SK-N-SH (cell line): ENCODE data around the gene TFF1. TPM values are rescaled to one million over a fixed set of nuclear protein-coding genes. Genes with fewer than 3 reads are reported as not detected.

ENCODE experiments used
- CTCF ChIA-PET: fragments of 300-600, 350-600 bp; formaldehyde crosslinking; extraction: SDS; loops from one replicate; lab custom pipeline; 2021; lab: Yijun Ruan, JAX
- POLR2A ChIA-PET: fragments of 350-600 bp; sonication (Branson Sonifier 250); formaldehyde crosslinking; extraction: SDS; loops from one replicate; lab custom pipeline; 2020; ENCODE audit warnings: antibody characterized with exemption, inconsistent platforms; lab: Yijun Ruan, JAX
- DNase-seq: peaks from one replicate; pipeline ENCODE4 v3.0.0; 2012
- H2AFZ ChIP-seq: fragments of 200-600 bp; sonication (generic); 2 replicates; pipeline ENCODE4 v1.8.1; 2016; ENCODE audit warnings: antibody characterized with exemption, mild to moderate bottlenecking, low read depth
- H3F3A ChIP-seq: fragments of 200-600 bp; sonication (generic); replicated peaks from 2 replicates; pipeline ENCODE3; 2016; ENCODE audit warnings: antibody characterized with exemption, mild to moderate bottlenecking; ENCODE audit not compliant: insufficient read depth
- H3K27ac ChIP-seq, 2 experiments: fragments of 200-500 bp in 1 of 2; fragments of 200-600 bp in 1 of 2; sonication (Bioruptor generic) in 1 of 2; sonication (generic), shearing (Covaris generic) in 1 of 2; 2 replicates each; pipeline versions ENCODE4 v1.5.1 to v1.6.1; 2014 to 2016; ENCODE audit warnings: low read depth in 2 of 2, inconsistent platforms in 1 of 2, low read length in 1 of 2, mild to moderate bottlenecking in 1 of 2, mixed read lengths in 1 of 2
- H3K27me3 ChIP-seq: fragments of 200-600 bp; sonication (generic), shearing (Covaris generic); 2 replicates; pipeline ENCODE4 v1.6.1; 2016; ENCODE audit warnings: mixed run types; ENCODE audit not compliant: insufficient read depth
- H3K36me3 ChIP-seq, 2 experiments: fragments of 200-500 bp in 1 of 2; fragments of 200-600 bp in 1 of 2; sonication (Bioruptor generic) in 1 of 2; sonication (generic) in 1 of 2; replicated peaks in 1 of 2; 2 replicates each; pipeline versions ENCODE3 to v1.5.1; 2014 to 2016; ENCODE audit warnings: low read length in 1 of 2, mild to moderate bottlenecking in 1 of 2; ENCODE audit not compliant: insufficient read depth in 2 of 2, control insufficient read depth in 1 of 2
- H3K4me1 ChIP-seq, 2 experiments: fragments of 200-500 bp in 1 of 2; fragments of 200-600 bp in 1 of 2; sonication (Bioruptor generic) in 1 of 2; sonication (generic), shearing (Covaris generic) in 1 of 2; 2 replicates each; pipeline versions ENCODE4 v1.5.1 to v1.6.1; 2014 to 2016; ENCODE audit warnings: low read depth in 1 of 2, low read length in 1 of 2, mixed run types in 1 of 2; ENCODE audit not compliant: insufficient read depth in 2 of 2, control insufficient read depth in 1 of 2
- H3K4me2 ChIP-seq: fragments of 200-600 bp; sonication (generic), shearing (Covaris generic); 2 replicates; pipeline ENCODE4 v1.6.1; 2017; ENCODE audit warnings: mixed run types
- H3K4me3 ChIP-seq, 2 experiments: fragments of 200-500 bp in 1 of 2; fragments of 200-600 bp in 1 of 2; sonication (Bioruptor generic) in 1 of 2; sonication (generic), shearing (Covaris generic) in 1 of 2; 2 replicates each; pipeline versions ENCODE4 v1.5.1 to v1.8.1; 2014 to 2016; ENCODE audit warnings: low read depth in 2 of 2, inconsistent platforms in 1 of 2, low read length in 1 of 2, mild to moderate bottlenecking in 1 of 2, mixed read lengths in 1 of 2, moderate library complexity in 1 of 2
- H3K79me2 ChIP-seq: fragments of 200-600 bp; sonication (generic); 2 replicates; pipeline ENCODE4 v1.8.1; 2017; ENCODE audit warnings: mild to moderate bottlenecking; ENCODE audit not compliant: insufficient read depth
- H3K9ac ChIP-seq: fragments of 200-600 bp; sonication (generic); 2 replicates; pipeline ENCODE4 v1.6.1; 2017; ENCODE audit warnings: mixed run types
- H3K9me2 ChIP-seq: fragments of 200-600 bp; sonication (generic); 2 replicates; pipeline ENCODE4 v1.6.1; 2017; ENCODE audit warnings: mixed run types
- H3K9me3 ChIP-seq: fragments of 200-600 bp; sonication (generic); 2 replicates; pipeline ENCODE4 v1.6.1; 2017; ENCODE audit warnings: mixed run types, mild to moderate bottlenecking, moderate library complexity
- H4K20me1 ChIP-seq: fragments of 200-600 bp; sonication (generic); 2 replicates; pipeline ENCODE4 v1.6.1; 2017; ENCODE audit warnings: mild to moderate bottlenecking, mixed run types; ENCODE audit not compliant: insufficient read depth
- CHD2 ChIP-seq: fragments of 150-350 bp; IDR thresholded peaks from 2 replicates; pipeline ENCODE4 v1.6.1; 2018; ENCODE audit warnings: low read length; ENCODE audit not compliant: partially characterized antibody
- ELF1 ChIP-seq: IDR thresholded peaks from 2 replicates; pipeline ENCODE4 v1.4.0; 2012
- EP300 ChIP-seq, 2 experiments: IDR thresholded peaks; 2 replicates each; pipeline versions ENCODE4 v1.4.0 to v1.6.1; 2012; ENCODE audit warnings: borderline replicate concordance in 1 of 2, low read depth in 1 of 2, low read length in 1 of 2
- EZH2phosphoT487 ChIP-seq: fragments of 200-600 bp; sonication (generic); IDR thresholded peaks from 2 replicates; pipeline ENCODE4 v1.6.1; 2017; ENCODE audit warnings: low read depth, mixed run types, mild to moderate bottlenecking, antibody characterized with exemption, moderate library complexity, borderline replicate concordance
- FOSL2 ChIP-seq: IDR thresholded peaks from 2 replicates; pipeline ENCODE4 v1.4.0; 2012; ENCODE audit warnings: low read depth, mild to moderate bottlenecking, moderate library complexity, borderline replicate concordance
- GATA2 ChIP-seq: sonication (generic); formaldehyde crosslinking; IDR thresholded peaks from 2 replicates; pipeline ENCODE4 v1.5.0; 2020; ENCODE audit warnings: mild to moderate bottlenecking, missing genetic modification reagents
- JUND ChIP-seq: IDR thresholded peaks from 2 replicates; pipeline ENCODE4 v1.4.0; 2012
- MAX ChIP-seq: IDR thresholded peaks from 2 replicates; pipeline ENCODE4 v1.4.0; 2012; ENCODE audit warnings: low read depth
- NRF1 ChIP-seq: IDR thresholded peaks from 2 replicates; pipeline ENCODE4 v1.6.1; 2012; ENCODE audit warnings: low read depth, mild to moderate bottlenecking, low read length
- PBX3 ChIP-seq: IDR thresholded peaks from 2 replicates; pipeline ENCODE4; 2012
- POLR2AphosphoS5 ChIP-seq: IDR thresholded peaks from 2 replicates; pipeline ENCODE4 v1.6.1; 2012; ENCODE audit warnings: low read depth, low read length
- RAD21 ChIP-seq: IDR thresholded peaks from 2 replicates; pipeline ENCODE4 v1.6.1; 2012; ENCODE audit warnings: mild to moderate bottlenecking, low read length
- RCOR1 ChIP-seq: fragments of 150-350 bp; IDR thresholded peaks from 2 replicates; pipeline ENCODE4 v1.6.1; 2017; ENCODE audit warnings: antibody characterized with exemption, low read length
- RFX5 ChIP-seq: IDR thresholded peaks from 2 replicates; pipeline ENCODE4 v1.6.1; 2012; ENCODE audit warnings: mild to moderate bottlenecking, improper control_type of control experiment, low read length
- RXRA ChIP-seq: IDR thresholded peaks from 2 replicates; pipeline ENCODE4 v1.4.0; 2012; ENCODE audit warnings: low read depth, mild to moderate bottlenecking, borderline replicate concordance
- TCF12 ChIP-seq: IDR thresholded peaks from 2 replicates; pipeline ENCODE4 v1.4.0; 2012
- USF2 ChIP-seq: fragments of 150-350 bp; IDR thresholded peaks from 2 replicates; pipeline ENCODE4 v1.6.1; 2017; ENCODE audit warnings: antibody characterized with exemption, low read length, low read depth, borderline replicate concordance
- whole genome bisulfite sequencing: methylation state at CpG from one replicate; pipeline ENCODE4 v1.1.6; 2017; ENCODE audit warnings: low lambda C conversion rate; 5-methylcytosine and 5-hydroxymethylcytosine counted together
- polyA plus RNA-seq, 3 experiments: library from polyadenylated mRNA; depleted of rRNA; stranded (reverse); fragments of >200 nt; gene quantifications; 2 replicates each; pipeline ENCODE4 v1.2.3, GENCODE V29; 2012

The TFF1 gene
- polyA plus RNA-seq, 1 of the 3 experiments (the other 2 are of a cell fraction) = not detected

GRCh38 chr21:42336054-42336453 lies 30.3 kb downstream of the TFF1 start:
- H3F3A ChIP-seq = no peaks in the 10 kb centered on the region
- CTCF ChIA-PET = interaction anchor here (0.8 to 1.4 kb wide), 2 partner anchors 26 to 191 kb away, joined by 3 to 6 read pairs; no protein-coding TSS in a partner anchor
- no peak for DNase-seq

GRCh38 chr21:42332557-42333317 lies 33.6 kb downstream of the TFF1 start:
- Histone ChIP-seq H2AFZ (no peak overlapping the region), H4K20me1 (no peaks in the 10 kb centered on the region), H3K9me2 (no peaks in the 10 kb centered on the region), H3K36me3 (no peaks in the 10 kb centered on the region), H3F3A (no peaks in the 10 kb centered on the region), H3K4me3 (no peak overlapping the region), H3K4me1 (no peaks in the 10 kb centered on the region), H3K9ac (no peak overlapping the region), H3K27ac (no peak overlapping the region), H3K4me2 (no peak overlapping the region), H3K79me2 (no peaks in the 10 kb centered on the region), H3K9me3 (no peaks in the 10 kb centered on the region), H3K27me3 (no peaks in the 10 kb centered on the region)
- CTCF ChIA-PET = no interaction called here
- POLR2A ChIA-PET = no interaction called here
- no peak for TF ChIP-seq GATA2 (CRISPR knock-in tag)
- TF ChIP-seq USF2 = no peak
- TF ChIP-seq JUND = no peak
- TF ChIP-seq POLR2AphosphoS5 = no peak
- TF ChIP-seq RXRA = no peak
- TF ChIP-seq EZH2phosphoT487 = no peak
- TF ChIP-seq ELF1 = no peak
- no peak for TF ChIP-seq TCF12
- no peak for TF ChIP-seq MAX
- TF ChIP-seq CHD2 = no peak
- TF ChIP-seq RCOR1 = no peak
- TF ChIP-seq RFX5 = no peak
- no peak for TF ChIP-seq FOSL2
- TF ChIP-seq EP300 (IDR thresholded peaks at IDR 0.05; ENCODE audit: borderline replicate concordance in 1 of 2, low read depth in 1 of 2, low read length in 1 of 2) = no peak
- no peak for TF ChIP-seq RAD21
- DNase-seq = no peak
- 15% methylated on average over 5 of the region's 5 CpGs for whole genome bisulfite sequencing

More at GRCh38 chr21:42336054-42336453, 30.3 kb downstream of the TFF1 start:
- Histone ChIP-seq H3K4me1 (no peaks in the 10 kb centered on the region), H3K36me3 (no peaks in the 10 kb centered on the region), H3K4me2 (no peak overlapping the region), H3K27me3 (no peaks in the 10 kb centered on the region), H3K79me2 (no peaks in the 10 kb centered on the region), H3K9me3 (no peaks in the 10 kb centered on the region), H3K9me2 (no peaks in the 10 kb centered on the region), H4K20me1 (no peaks in the 10 kb centered on the region), H3K27ac (no peak overlapping the region), H3K4me3 (no peak overlapping the region), H3K9ac (no peak overlapping the region), H2AFZ (no peak overlapping the region)
- WGBS = 33% methylated on average over 10 of the region's 10 CpGs
- TF ChIP-seq FOSL2 = no peak
- no peak for TF ChIP-seq RCOR1
- no peak for TF ChIP-seq EZH2phosphoT487
- no peak for TF ChIP-seq NRF1
- no peak for TF ChIP-seq PBX3
- POLR2A ChIA-PET = no interaction called here
